K562 (cell line): ENCODE results near the gene PRICKLE3. TPM values are rescaled to one million over a fixed set of nuclear protein-coding genes. Genes with fewer than 3 reads are reported as not detected.

Experiments used
- ATF4 ChIP-seq: fragments of 450-650 bp; formaldehyde crosslinking; IDR thresholded peaks from 2 replicates; pipeline ENCODE4 v1.4.0; 2022; ENCODE audit warnings: mild to moderate bottlenecking, moderate library complexity
- CBX3 ChIP-seq, 2 experiments: IDR thresholded peaks; 1 replicate in 1 of 2; 2 replicates in 1 of 2; pipeline ENCODE4 v1.6.1; 2012; ENCODE audit warnings: inconsistent platforms in 2 of 2, low read length in 2 of 2, borderline replicate concordance in 1 of 2, control low read depth in 1 of 2
- DACH1 ChIP-seq: fragments of 450-650 bp; IDR thresholded peaks from 2 replicates; pipeline ENCODE4 v1.6.1; 2018; ENCODE audit not compliant: partially characterized antibody
- E2F5 ChIP-seq: sonication (generic); formaldehyde crosslinking; IDR thresholded peaks from 2 replicates; pipeline ENCODE4 v1.8.0; 2022; ENCODE audit warnings: mild to moderate bottlenecking, missing genetic modification reagents
- GABPA ChIP-seq: fragments of 200-800 bp; sonication (Bioruptor generic); conservative IDR thresholded peaks from 2 replicates; pipeline ENCODE4 v1.6.1; 2016; ENCODE audit warnings: low read depth, missing genetic modification characterization, missing compliant biosample characterization
- HCFC1 ChIP-seq: IDR thresholded peaks from 2 replicates; pipeline ENCODE4 v1.6.1; 2012; ENCODE audit warnings: low read depth, low read length, improper control_type of control experiment
- KDM1A ChIP-seq, 2 experiments: fragments of 450-650 bp; IDR thresholded peaks; 2 replicates each; pipeline ENCODE4 v1.6.1; 2016; ENCODE audit warnings: mild to moderate bottlenecking in 2 of 2
- KLF13 ChIP-seq: fragments of 450-650 bp; IDR thresholded peaks from 2 replicates; pipeline ENCODE4 v1.6.1; 2016; ENCODE audit warnings: missing genetic modification characterization, low read depth, mild to moderate bottlenecking, missing compliant biosample characterization, moderate library complexity, borderline replicate concordance
- NRF1 ChIP-seq, 2 experiments: fragments of 450-650 bp; IDR thresholded peaks in 1 of 2; conservative IDR thresholded peaks in 1 of 2; 2 replicates each; pipeline ENCODE4 v1.6.1; 2014; ENCODE audit warnings: mild to moderate bottlenecking in 2 of 2
- POLR2AphosphoS5 ChIP-seq: IDR thresholded peaks from 2 replicates; pipeline ENCODE4 v1.6.1; 2011; ENCODE audit warnings: mild to moderate bottlenecking, low read depth, low read length, moderate library complexity; ENCODE audit not compliant: control insufficient read depth, insufficient read depth
- PRMT5 ChIP-seq: sonication (generic); formaldehyde crosslinking; IDR thresholded peaks from 2 replicates; pipeline ENCODE4 v1.5.0; 2020; ENCODE audit warnings: missing genetic modification reagents
- RBM14 ChIP-seq: fragments of 200-400 bp; formaldehyde crosslinking; IDR thresholded peaks from 2 replicates; pipeline ENCODE4 v1.6.1; 2018; ENCODE audit warnings: low read depth, mild to moderate bottlenecking, low read length, moderate library complexity, borderline replicate concordance; ENCODE audit not compliant: insufficient read depth
- SRSF1 ChIP-seq: fragments of 200-400 bp; formaldehyde crosslinking; IDR thresholded peaks from 2 replicates; pipeline ENCODE4 v1.6.1; 2017; ENCODE audit warnings: mild to moderate bottlenecking, low read depth, low read length, moderate library complexity
- TAF9B ChIP-seq: fragments of 450-650 bp; IDR thresholded peaks from 2 replicates; pipeline ENCODE4 v1.6.1; 2018; ENCODE audit warnings: mild to moderate bottlenecking; ENCODE audit not compliant: partially characterized antibody
- TOE1 ChIP-seq, 2 experiments: fragments of 450-650 bp in 1 of 2; sonication (generic) in 1 of 2; formaldehyde crosslinking in 1 of 2; IDR thresholded peaks; 2 replicates each; pipeline versions ENCODE4 v1.7.1 to v1.8.0; 2016 to 2022; ENCODE audit warnings: borderline replicate concordance in 2 of 2, mild to moderate bottlenecking in 2 of 2, antibody characterized with exemption in 1 of 2, inconsistent platforms in 1 of 2, low read depth in 1 of 2, missing genetic modification reagents in 1 of 2, moderate library complexity in 1 of 2
- ZNF263 ChIP-seq: sonication (generic); formaldehyde crosslinking; IDR thresholded peaks from 2 replicates; pipeline ENCODE4 v1.8.0; 2022; ENCODE audit warnings: mild to moderate bottlenecking, missing genetic modification reagents, borderline replicate concordance
- ZNF785 ChIP-seq: fragments of 250-450 bp; sonication (Bioruptor Pico); IDR thresholded peaks from 2 replicates; pipeline ENCODE4 v1.4.0; 2020; ENCODE audit warnings: mild to moderate bottlenecking
- polyA plus RNA-seq, 8 experiments: library from polyadenylated mRNA; depleted of rRNA in 4 of 8; stranded (reverse) in 5 of 8; unstranded in 3 of 8; fragments of >200 nt; fragmentation: Nextera tagmentation in 2 of 8; fragmentation: Illumina TruSeq in 1 of 8; extraction: Ambion mirVana in 2 of 8; extraction: Trizol in 1 of 8; gene quantifications; 2 replicates each; pipeline versions ENCODE4 v1.2.1 to v1.2.3, GENCODE V29; 2011 to 2014; ENCODE audit warnings: inconsistent platforms in 1 of 8, missing spikeins in 1 of 8
- total RNA-seq, 7 experiments: library from RNA; depleted of rRNA in 6 of 7; stranded (reverse); fragments of >200 nt in 6 of 7; fragmentation: Illumina TruSeq in 2 of 7; extraction: Trizol in 2 of 7; gene quantifications; 2 replicates each; pipeline versions ENCODE4 v1.2.1 to v1.2.3, GENCODE V29; 2011 to 2021; ENCODE audit warnings: low replicate concordance in 1 of 7
- TF ChIP-seq, protein P1 (sequence below), 3 experiments: fragments of 200-800 bp in 1 of 3; fragments of 250-450 bp in 1 of 3; fragments of 450-650 bp in 1 of 3; sonication (Bioruptor Pico) in 1 of 3; sonication (Bioruptor generic) in 1 of 3; formaldehyde crosslinking in 1 of 3; IDR thresholded peaks; 2 replicates each; pipeline versions ENCODE4 v1.6.1 to v1.8.0; 2016 to 2022; ENCODE audit warnings: mild to moderate bottlenecking in 2 of 3, missing genetic modification characterization in 2 of 3, missing compliant biosample characterization in 1 of 3, moderate library complexity in 1 of 3
- TF ChIP-seq, protein P2 (sequence below): fragments of 250-450 bp; sonication (Bioruptor Pico); IDR thresholded peaks from 2 replicates; pipeline ENCODE4 v1.5.0; 2021

The PRICKLE3 gene
- total and polyA plus RNA-seq, 9 of the 15 experiments (the other 6 are each of a cell fraction or from before 2014, with no cell fraction given), result 1.1 to 44.3 (median 14.0) TPM

DNA sequence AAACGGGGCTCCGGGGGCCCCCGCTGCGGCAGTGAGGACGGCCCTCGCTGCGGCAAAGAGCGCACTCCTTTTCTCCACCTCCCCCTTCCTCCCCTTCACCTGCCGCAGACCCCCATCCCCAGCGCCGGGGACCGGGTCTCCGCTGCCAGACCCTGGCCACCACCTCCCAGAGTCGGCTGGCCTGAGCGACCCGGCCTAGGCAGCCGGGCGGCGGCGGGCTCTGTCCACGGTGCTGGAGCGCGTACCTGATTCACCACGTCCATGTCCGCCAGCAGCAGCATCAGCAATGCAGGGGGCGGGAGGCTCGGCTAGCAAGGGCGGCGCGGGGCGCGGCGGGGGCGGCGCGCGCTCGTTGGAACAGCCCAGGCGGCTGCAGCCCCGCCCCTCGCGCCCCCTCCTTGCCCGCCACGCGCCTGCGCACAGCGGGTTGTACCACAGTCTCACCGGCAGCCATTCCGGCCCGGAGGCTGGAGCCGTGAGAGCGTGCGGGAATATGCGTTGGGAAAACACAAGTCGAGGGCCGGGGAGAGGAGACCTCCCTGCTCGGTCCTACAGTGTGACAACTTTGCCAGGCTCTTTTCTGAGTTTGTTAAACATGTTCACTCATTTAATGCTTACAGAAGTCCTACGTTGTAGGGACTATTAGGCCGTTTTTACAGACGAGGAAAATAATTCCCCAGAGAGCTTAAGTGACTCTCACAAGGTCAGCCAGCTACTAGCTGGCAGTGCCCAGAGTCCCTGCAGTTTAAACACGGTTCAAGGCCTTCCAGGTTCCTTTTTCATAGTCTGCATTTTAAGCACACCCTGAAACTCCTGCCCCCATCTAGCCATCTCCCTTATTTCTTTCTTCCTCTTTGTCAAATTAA lies 14.0 kb upstream of the PRICKLE3 start, which contains the start of gene SYP (continued):
- TF ChIP-seq TOE1 (IDR thresholded peaks at IDR 0.05; ENCODE audit: borderline replicate concordance) (no peak), TOE1 (CRISPR knock-in tag; IDR thresholded peaks at IDR 0.05; ENCODE audit: borderline replicate concordance, low read depth) (peak; percentile 96), PRMT5 (peak; percentile 90), RBM14 (no peak), DACH1 (no peak), NRF1 (conservative IDR thresholded peaks at IDR 0.05 in 1 of 2, IDR thresholded peaks at IDR 0.05 in 1 of 2) (peak; percentile 94 to 95), KDM1A (IDR thresholded peaks at IDR 0.05) (no peak), ZNF263 (CRISPR knock-in tag) (peak; percentile 74; the same call in 1 of the 2 replicates), ZNF785 (CRISPR knock-in tag) (no peak), E2F5 (peak; percentile 90; the same call in 1 of the 2 replicates), ATF4 (no peak), POLR2AphosphoS5 (peak; percentile 92), HCFC1 (no peak), KLF13 (tag) (peak; percentile 94), CBX3 (IDR thresholded peaks at IDR 0.05; ENCODE audit: borderline replicate concordance in 1 of 2, low read length in 2 of 2) (peak in 1 of 2 experiments; percentile 58; a peak in 1 of 3 replicates), SRSF1 (peak; percentile 97), GABPA (tag) (0 out of 2 replicates have a peak, but pooled peaks have one; percentile 18), TAF9B (peak; percentile 79)
- TF ChIP-seq, protein P1, sequence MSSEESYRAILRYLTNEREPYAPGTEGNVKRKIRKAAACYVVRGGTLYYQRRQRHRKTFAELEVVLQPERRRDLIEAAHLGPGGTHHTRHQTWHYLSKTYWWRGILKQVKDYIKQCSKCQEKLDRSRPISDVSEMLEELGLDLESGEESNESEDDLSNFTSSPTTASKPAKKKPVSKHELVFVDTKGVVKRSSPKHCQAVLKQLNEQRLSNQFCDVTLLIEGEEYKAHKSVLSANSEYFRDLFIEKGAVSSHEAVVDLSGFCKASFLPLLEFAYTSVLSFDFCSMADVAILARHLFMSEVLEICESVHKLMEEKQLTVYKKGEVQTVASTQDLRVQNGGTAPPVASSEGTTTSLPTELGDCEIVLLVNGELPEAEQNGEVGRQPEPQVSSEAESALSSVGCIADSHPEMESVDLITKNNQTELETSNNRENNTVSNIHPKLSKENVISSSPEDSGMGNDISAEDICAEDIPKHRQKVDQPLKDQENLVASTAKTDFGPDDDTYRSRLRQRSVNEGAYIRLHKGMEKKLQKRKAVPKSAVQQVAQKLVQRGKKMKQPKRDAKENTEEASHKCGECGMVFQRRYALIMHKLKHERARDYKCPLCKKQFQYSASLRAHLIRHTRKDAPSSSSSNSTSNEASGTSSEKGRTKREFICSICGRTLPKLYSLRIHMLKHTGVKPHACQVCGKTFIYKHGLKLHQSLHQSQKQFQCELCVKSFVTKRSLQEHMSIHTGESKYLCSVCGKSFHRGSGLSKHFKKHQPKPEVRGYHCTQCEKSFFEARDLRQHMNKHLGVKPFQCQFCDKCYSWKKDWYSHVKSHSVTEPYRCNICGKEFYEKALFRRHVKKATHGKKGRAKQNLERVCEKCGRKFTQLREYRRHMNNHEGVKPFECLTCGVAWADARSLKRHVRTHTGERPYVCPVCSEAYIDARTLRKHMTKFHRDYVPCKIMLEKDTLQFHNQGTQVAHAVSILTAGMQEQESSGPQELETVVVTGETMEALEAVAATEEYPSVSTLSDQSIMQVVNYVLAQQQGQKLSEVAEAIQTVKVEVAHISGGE (CRISPR knock-in tag; IDR thresholded peaks at IDR 0.05), result peak in 1 of 3 experiments; percentile 51; a peak in 1 of 6 replicates
- TF ChIP-seq, protein P2, sequence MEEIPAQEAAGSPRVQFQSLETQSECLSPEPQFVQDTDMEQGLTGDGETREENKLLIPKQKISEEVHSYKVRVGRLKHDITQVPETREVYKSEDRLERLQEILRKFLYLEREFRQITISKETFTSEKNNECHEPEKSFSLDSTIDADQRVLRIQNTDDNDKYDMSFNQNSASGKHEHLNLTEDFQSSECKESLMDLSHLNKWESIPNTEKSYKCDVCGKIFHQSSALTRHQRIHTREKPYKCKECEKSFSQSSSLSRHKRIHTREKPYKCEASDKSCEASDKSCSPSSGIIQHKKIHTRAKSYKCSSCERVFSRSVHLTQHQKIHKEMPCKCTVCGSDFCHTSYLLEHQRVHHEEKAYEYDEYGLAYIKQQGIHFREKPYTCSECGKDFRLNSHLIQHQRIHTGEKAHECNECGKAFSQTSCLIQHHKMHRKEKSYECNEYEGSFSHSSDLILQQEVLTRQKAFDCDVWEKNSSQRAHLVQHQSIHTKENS (CRISPR knock-in tag), result no peak
